Activated CD4-positive, alpha-beta T cell treated with anti-CD3 and anti-CD28 coated beads for 36 hours (primary cell): ENCODE results near the gene RAB24. TPM values are rescaled to one million over a fixed set of nuclear protein-coding genes. Genes with fewer than 3 reads are reported as not detected.

ENCODE experiments used
- ATAC-seq: fragments of 200-7000 bp; cut with Tn5 transposase; one replicate; pipeline ENCODE4 v1.10.0; 2021; ENCODE audit warnings: mild to moderate bottlenecking, moderate library complexity
- CTCF ChIA-PET: fragments of 350-600 bp; sonication (Branson Sonifier 250); formaldehyde crosslinking; loops from one replicate; lab custom pipeline; 2021; ENCODE audit warnings: antibody characterized with exemption; lab: Charles Lee
- POLR2A ChIA-PET: fragments of 350-600 bp; sonication (Branson Sonifier 250); formaldehyde crosslinking; loops from one replicate; lab custom pipeline; 2021; ENCODE audit warnings: antibody characterized with exemption, inconsistent platforms; lab: Charles Lee
- DNase-seq: peaks from one replicate; pipeline ENCODE4 v3.0.0-alpha.2; 2020
- H3K27ac Mint-ChIP-seq: one replicate; pipeline ENCODE4 v1.8.0; 2021; ENCODE audit warnings: mixed read lengths
- H3K27me3 Mint-ChIP-seq: one replicate; pipeline ENCODE4 v1.8.0; 2021; ENCODE audit warnings: mixed read lengths
- H3K36me3 Mint-ChIP-seq: one replicate; pipeline ENCODE4 v1.8.0; 2021; ENCODE audit warnings: low read depth, mixed read lengths
- H3K4me1 Mint-ChIP-seq: one replicate; pipeline ENCODE4 v1.8.0; 2021; ENCODE audit warnings: mixed read lengths
- H3K4me3 Mint-ChIP-seq: one replicate; pipeline ENCODE4 v1.8.0; 2021; ENCODE audit warnings: mild to moderate bottlenecking, moderate library complexity, mixed read lengths
- H3K9me3 Mint-ChIP-seq: one replicate; pipeline ENCODE4 v1.8.0; 2021; ENCODE audit warnings: low read depth, mixed read lengths
- intact Hi-C, 2 experiments: fragments of 100-400 bp; cut with DNase I in 1 of 2; cut with micrococcal nuclease in 1 of 2; formaldehyde crosslinking; loops; one replicate each; pipeline versions ENCODE4 v1.14.2 to v1.15.1; 2022 to 2024; cut with DNase I, micrococcal nuclease
- total RNA-seq, 2 experiments: library from RNA; stranded (reverse); gene quantifications; one replicate each; pipeline ENCODE4 v1.2.3, GENCODE V29; 2021

RAB24 gene
- total RNA-seq: 10 to 100 TPM; 10.9 to 21.0 TPM

DNA sequence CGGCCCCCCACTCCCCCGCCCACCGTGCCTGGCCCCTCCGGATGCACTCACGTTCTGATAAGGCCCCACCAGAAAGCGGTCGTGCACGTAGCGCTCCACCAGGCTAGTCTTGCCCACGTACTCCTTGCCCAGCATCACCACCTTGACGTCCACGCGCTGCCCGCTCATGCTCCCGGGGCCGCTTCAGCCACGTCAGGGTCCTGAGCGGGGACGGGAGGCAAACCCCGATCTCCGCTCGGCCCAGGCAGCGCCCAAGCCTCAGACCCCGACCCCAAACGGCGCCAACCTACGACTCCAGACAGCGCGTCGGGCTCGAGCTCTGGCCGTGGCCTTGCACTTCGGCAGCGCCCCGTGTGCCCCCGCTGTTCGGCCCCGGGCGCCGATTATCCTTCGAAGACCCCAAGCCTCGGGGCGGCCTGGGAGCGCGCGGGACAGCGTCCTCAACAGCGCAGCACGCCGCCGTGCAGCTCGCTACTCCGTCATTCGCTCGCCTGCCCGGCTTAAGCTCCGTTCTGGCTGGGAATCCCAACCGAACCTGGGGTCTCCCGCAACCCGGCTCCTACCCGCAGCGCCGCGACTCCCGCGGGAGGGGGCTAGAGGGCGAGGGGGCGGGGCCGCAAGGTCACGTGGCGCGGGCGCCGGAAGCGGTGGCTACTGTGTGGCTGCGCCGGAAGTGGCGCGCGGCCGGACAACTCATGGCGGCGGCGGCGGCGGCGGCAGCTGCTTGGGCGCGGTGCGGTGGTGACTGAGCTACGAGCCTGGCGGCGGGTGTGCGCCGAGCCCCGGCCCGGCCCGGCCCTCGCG lies at the start of gene RAB24, which contains the start of gene PRELID1:
RAB24 (minus strand) TSS at position 599 of the 804 bp plus-strand sequence; CDS start at position 168, 431 bp downstream.
PRELID1 (plus strand) TSS at position 679 of the 804 bp plus-strand sequence. CDS start 187 bp downstream, outside the sequence.
- POLR2A ChIA-PET: interaction anchor here (0.9 kb wide), 1 partner anchor 66 kb away, joined by 3 read pairs; no protein-coding TSS in a partner anchor
- Mint-ChIP-seq H3K9me3 (no peaks in the 10 kb centered on the region), H3K36me3 (peaks cover 39% of the 10 kb centered on the region), H3K27ac (peak within 1 kb of the TSS; percentile 90), H3K4me1 (peaks cover 59% of the 10 kb centered on the region), H3K27me3 (no peaks in the 10 kb centered on the region), H3K4me3 (peak within 1 kb of the TSS; percentile 93)
- CTCF ChIA-PET: interaction anchor here (0.5 to 1.5 kb wide), 6 partner anchors 10 to 194 kb away, joined by 3 to 5 read pairs (median 3); partner anchors contain the start of genes LMAN2 and PDLIM7
- peak; percentile 95 for DNase-seq
- intact Hi-C loops: loop anchor here (1.0 to 10.0 kb wide), 11 partner anchors 9 to 901 kb away; partner anchors contain the start of genes NSD1 (in 2 of the 2), GRK6 (in 1 of the 2), HNRNPAB (in 1 of the 2) and LMAN2 (in 1 of the 2)
- peak; percentile 69 for ATAC-seq

- DNase-seq: no peak
- Mint-ChIP-seq H3K36me3 (peaks cover 12% of the 10 kb centered on the region), H3K9me3 (peaks cover 3% of the 10 kb centered on the region), H3K27me3 (no peaks in the 10 kb centered on the region), H3K4me1 (peaks cover 49% of the 10 kb centered on the region), H3K27ac (no peak overlapping the region), H3K4me3 (no peak overlapping the region)
- ChIA-PET CTCF (interaction anchor here (1.5 to 5.5 kb wide), 6 partner anchors 15 to 50 kb away, joined by 4 to 34 read pairs (median 18); no protein-coding TSS in a partner anchor), POLR2A (interaction anchor here (0.7 kb wide), 1 partner anchor 91 kb away, joined by 4 read pairs; no protein-coding TSS in a partner anchor)
- intact Hi-C loops: loop anchor here (5.0 to 10.0 kb wide), 3 partner anchors 34 to 988 kb away; partner anchors contain the start of genes ARL10 (in 1 of the 2), KIAA1191 (in 1 of the 2) and RNF44 (in 1 of the 2)
- ATAC-seq: no peak
These were observed 49.6 kb upstream of the RAB24 start for GRCh38 chr5:177353093-177353492.

DNA sequence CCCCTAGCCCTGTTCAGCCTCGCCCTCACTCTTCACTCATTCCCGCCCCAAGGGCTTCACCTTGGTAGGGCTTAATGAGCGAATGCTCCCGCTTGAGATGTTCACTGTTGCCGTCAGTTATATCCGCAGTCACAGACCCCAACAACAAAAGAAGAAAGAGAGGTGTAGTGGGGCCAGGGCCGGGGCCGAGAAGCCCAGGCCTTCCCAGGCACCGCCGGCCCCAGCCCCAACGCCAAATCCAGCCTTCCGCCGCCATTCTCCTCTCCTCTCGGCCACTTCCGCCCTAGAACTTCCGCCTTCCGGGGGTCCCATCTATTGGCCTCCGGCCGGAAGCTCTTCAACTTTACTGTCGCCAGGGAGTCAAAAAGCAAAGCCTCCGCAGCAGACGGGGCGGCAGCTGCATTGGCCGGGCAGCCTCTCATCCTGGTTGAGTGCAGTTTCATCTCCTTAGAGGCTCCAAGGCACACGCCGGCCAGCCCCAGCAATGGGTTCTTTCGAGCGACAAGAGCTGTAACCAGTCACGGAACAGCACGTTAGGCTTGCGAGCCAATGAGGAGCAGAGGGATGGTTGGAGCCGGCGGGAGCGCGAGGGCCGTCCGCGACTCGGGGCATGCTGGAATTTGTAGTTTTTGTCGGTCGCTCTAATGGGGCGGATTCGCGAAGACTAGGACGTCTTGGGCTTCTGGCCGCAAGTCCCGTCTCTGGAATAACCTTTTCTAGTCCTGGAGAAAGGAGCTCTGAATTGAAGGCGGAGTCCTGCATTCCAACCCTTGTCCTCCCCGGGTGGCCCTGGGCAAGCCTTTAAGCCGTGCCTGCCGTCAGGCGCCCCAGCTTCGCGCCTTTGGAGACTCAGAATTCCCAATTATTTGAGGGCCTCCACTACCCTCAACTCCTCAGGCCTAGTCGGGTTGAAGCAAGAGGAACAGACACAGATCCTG lies 48.1 kb upstream of the RAB24 start, which contains the start of gene LMAN2:
LMAN2 (minus strand) TSS at position 277 of the 938 bp plus-strand sequence; CDS start at position 256, 21 bp downstream.
- H3K27ac Mint-ChIP-seq: peak within 1 kb of the TSS; percentile 99
- H3K9me3 Mint-ChIP-seq: peaks cover 3% of the 10 kb centered on the region
- H3K4me3 Mint-ChIP-seq: peak within 1 kb of the TSS; percentile 89
- H3K27me3 Mint-ChIP-seq: no peaks in the 10 kb centered on the region
- intact Hi-C loops: loop anchor here (1.0 to 10.0 kb wide), 14 partner anchors 36 to 987 kb away; partner anchors contain the start of genes ARL10 (in 1 of the 2), B4GALT7 (in 1 of the 2), FAM193B (in 1 of the 2) and KIAA1191 (in 1 of the 2)
- H3K36me3 Mint-ChIP-seq: peaks cover 13% of the 10 kb centered on the region
- ATAC-seq: peak; percentile 99
- peaks cover 48% of the 10 kb centered on the region for H3K4me1 Mint-ChIP-seq
- DNase-seq: peak; percentile 95
- ChIA-PET POLR2A (interaction anchor here (0.6 to 1.8 kb wide), 4 partner anchors 38 to 357 kb away, joined by 3 to 7 read pairs (median 4); partner anchors contain the start of gene GRK6), CTCF (interaction anchor here (0.6 to 5.5 kb wide), 22 partner anchors 9 to 346 kb away, joined by 3 to 34 read pairs (median 4); no protein-coding TSS in a partner anchor)

GRCh38 chr5:177350776-177351391 lies 47.4 kb upstream of the RAB24 start:
- CTCF ChIA-PET: interaction anchor here (0.6 to 5.5 kb wide), 20 partner anchors 8 to 150 kb away, joined by 3 to 34 read pairs (median 5); no protein-coding TSS in a partner anchor
- Mint-ChIP-seq H3K36me3 (peaks cover 18% of the 10 kb centered on the region), H3K4me1 (peaks cover 41% of the 10 kb centered on the region), H3K27ac (peak overlapping the region; percentile 99), H3K27me3 (no peaks in the 10 kb centered on the region), H3K4me3 (peak overlapping the region; percentile 89), H3K9me3 (peaks cover 3% of the 10 kb centered on the region)
- intact Hi-C loops: loop anchor here (1.0 to 10.0 kb wide), 14 partner anchors 36 to 986 kb away; partner anchors contain the start of genes ARL10 (in 1 of the 2), B4GALT7 (in 1 of the 2), FAM193B (in 1 of the 2) and KIAA1191 (in 1 of the 2)
- no peak for DNase-seq
- ATAC-seq: peak; percentile 6
- POLR2A ChIA-PET: interaction anchor here (0.6 to 1.8 kb wide), 5 partner anchors 14 to 356 kb away, joined by 3 to 7 read pairs (median 3); partner anchors contain the start of gene GRK6

GRCh38 chr5:177349762-177350161 lies 46.2 kb upstream of the RAB24 start:
- Mint-ChIP-seq H3K36me3 (peaks cover 16% of the 10 kb centered on the region), H3K27me3 (no peaks in the 10 kb centered on the region), H3K27ac (peak overlapping the region; percentile 62), H3K9me3 (no peaks in the 10 kb centered on the region), H3K4me3 (peak overlapping the region; percentile 89), H3K4me1 (peaks cover 35% of the 10 kb centered on the region)
- ChIA-PET POLR2A (interaction anchor here (0.6 to 0.7 kb wide), 2 partner anchors 10 to 89 kb away, joined by 3 to 4 read pairs; no protein-coding TSS in a partner anchor), CTCF (interaction anchor here (0.9 to 5.5 kb wide), 4 partner anchors 37 to 96 kb away, joined by 3 to 34 read pairs (median 15); no protein-coding TSS in a partner anchor)
- ATAC-seq (no peak), DNase-seq (no peak)
- intact Hi-C loops: loop anchor here (2.0 to 10.0 kb wide), 8 partner anchors 37 to 985 kb away; partner anchors contain the start of genes ARL10 (in 1 of the 2), B4GALT7 (in 1 of the 2), FAM193B (in 1 of the 2) and KIAA1191 (in 1 of the 2)

GRCh38 chr5:177349362-177349647 lies 45.8 kb upstream of the RAB24 start:
- peaks cover 33% of the 10 kb centered on the region for H3K4me1 Mint-ChIP-seq
- no peaks in the 10 kb centered on the region for H3K27me3 Mint-ChIP-seq
- intact Hi-C loops: no loop called here
- H3K9me3 Mint-ChIP-seq: no peaks in the 10 kb centered on the region
- ATAC-seq (no peak), DNase-seq (no peak)
- H3K36me3 Mint-ChIP-seq: peaks cover 17% of the 10 kb centered on the region
- CTCF ChIA-PET: interaction anchor here (0.6 to 5.5 kb wide), 9 partner anchors 12 to 152 kb away, joined by 3 to 34 read pairs (median 4); no protein-coding TSS in a partner anchor
- peak overlapping the region; percentile 89 for H3K4me3 Mint-ChIP-seq
- peak overlapping the region; percentile 26 for H3K27ac Mint-ChIP-seq
- POLR2A ChIA-PET: interaction anchor here (0.7 kb wide), 1 partner anchor 31 kb away, joined by 3 read pairs; no protein-coding TSS in a partner anchor

DNA sequence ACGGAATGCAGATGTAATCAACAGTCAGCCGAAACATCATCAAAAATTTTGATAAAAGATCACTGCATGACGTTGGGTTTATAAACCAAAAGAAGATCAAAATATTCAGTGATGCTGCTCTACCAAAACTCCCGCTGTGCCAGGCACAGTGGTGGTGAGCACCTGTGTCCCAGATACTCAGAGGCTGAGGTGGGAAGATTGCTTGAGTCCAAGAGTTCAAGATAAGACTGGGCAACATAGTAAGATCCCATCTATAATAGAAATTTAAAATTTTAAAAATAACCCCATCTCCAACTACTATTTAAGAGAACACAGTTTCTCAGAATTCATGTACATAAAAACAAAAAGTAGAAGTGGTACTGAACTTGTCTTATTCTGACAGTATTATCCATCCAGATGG lies 44.2 kb upstream of the RAB24 start:
- POLR2A ChIA-PET: no interaction called here
- intact Hi-C loops: no loop called here
- peaks cover 35% of the 10 kb centered on the region for H3K4me1 Mint-ChIP-seq

GRCh38 chr5:177346820-177347219 lies 43.3 kb upstream of the RAB24 start:
- Mint-ChIP-seq H3K27ac (peak overlapping the region; percentile 15), H3K27me3 (no peaks in the 10 kb centered on the region), H3K4me1 (peaks cover 35% of the 10 kb centered on the region), H3K36me3 (peaks cover 22% of the 10 kb centered on the region), H3K4me3 (no peak overlapping the region), H3K9me3 (no peaks in the 10 kb centered on the region)
- CTCF ChIA-PET: interaction anchor here (0.6 to 2.5 kb wide), 5 partner anchors 10 to 57 kb away, joined by 3 to 7 read pairs (median 4); partner anchors contain the start of gene RGS14
- intact Hi-C loops: no loop called here
- ATAC-seq (no peak), DNase-seq (no peak)
- POLR2A ChIA-PET: no interaction called here

More for the DNA sequence above, 44.2 kb upstream of the RAB24 start:
- Mint-ChIP-seq H3K9me3 (no peaks in the 10 kb centered on the region), H3K27me3 (no peaks in the 10 kb centered on the region), H3K27ac (no peak overlapping the region), H3K4me3 (no peak overlapping the region), H3K36me3 (peaks cover 22% of the 10 kb centered on the region)
- CTCF ChIA-PET: interaction anchor here (0.7 to 2.5 kb wide), 4 partner anchors 10 to 43 kb away, joined by 3 to 7 read pairs (median 4); partner anchors contain the start of gene RGS14
- DNase-seq (no peak), ATAC-seq (no peak)

GRCh38 chr5:177344891-177345290 lies 41.4 kb upstream of the RAB24 start:
- ATAC-seq (no peak), DNase-seq (no peak)
- Mint-ChIP-seq H3K9me3 (no peaks in the 10 kb centered on the region), H3K27ac (no peak overlapping the region), H3K4me3 (no peak overlapping the region), H3K36me3 (peaks cover 29% of the 10 kb centered on the region), H3K27me3 (no peaks in the 10 kb centered on the region), H3K4me1 (peaks cover 33% of the 10 kb centered on the region)
- CTCF ChIA-PET: interaction anchor here (1.5 kb wide), 1 partner anchor 16 kb away, joined by 4 read pairs; no protein-coding TSS in a partner anchor
- intact Hi-C loops: no loop called here
- POLR2A ChIA-PET: interaction anchor here (0.6 kb wide), 1 partner anchor 27 kb away, joined by 4 read pairs; no protein-coding TSS in a partner anchor
